Neutrophil (primary cell): ENCODE data around the gene ERG.

Experiments used
- H3K27ac ChIP-seq: fragments of 200-600 bp; sonication (generic); 2 replicates; pipeline ENCODE4 v1.5.1; 2016; ENCODE audit warnings: mild to moderate bottlenecking, moderate library complexity
- H3K27me3 ChIP-seq: fragments of 200-600 bp; sonication (generic); 2 replicates; pipeline ENCODE4 v1.6.0; 2016; ENCODE audit warnings: mild to moderate bottlenecking
- H3K36me3 ChIP-seq: fragments of 200-600 bp; sonication (generic); 2 replicates; pipeline ENCODE4 v1.5.1; 2017
- H3K4me1 ChIP-seq, 2 experiments: fragments of 200-600 bp in 1 of 2; sonication (generic) in 1 of 2; 1 replicate in 1 of 2; 2 replicates in 1 of 2; pipeline versions ENCODE4 v1.5.1 to v1.6.1; 2013 to 2016; ENCODE audit warnings: low read depth in 1 of 2, low read length in 1 of 2, mild to moderate bottlenecking in 1 of 2, moderate library complexity in 1 of 2; ENCODE audit not compliant: control insufficient read depth in 1 of 2, insufficient read depth in 1 of 2
- H3K4me3 ChIP-seq, 2 experiments: fragments of 200-600 bp in 1 of 2; sonication (generic) in 1 of 2; 1 replicate in 1 of 2; 2 replicates in 1 of 2; pipeline ENCODE4 v1.5.1; 2013 to 2016; ENCODE audit warnings: low read depth in 1 of 2, low read length in 1 of 2, mild to moderate bottlenecking in 1 of 2, moderate library complexity in 1 of 2
- H3K9me3 ChIP-seq: fragments of 200-600 bp; sonication (generic); 2 replicates; pipeline ENCODE4 v1.5.1; 2016
- CTCF ChIP-seq: fragments of 200-600 bp; sonication (generic); IDR thresholded peaks from 2 replicates; pipeline ENCODE4 v1.5.1; 2016; ENCODE audit warnings: antibody characterized with exemption

The ERG gene

GRCh38 chr21:38533887-38534286 lies 35.6 kb upstream of the ERG start:
- no peak for TF ChIP-seq CTCF
- Histone ChIP-seq H3K4me3 (no peak overlapping the region), H3K36me3 (no peaks in the 10 kb centered on the region), H3K27me3 (no peaks in the 10 kb centered on the region), H3K9me3 (no peaks in the 10 kb centered on the region), H3K27ac (no peak overlapping the region), H3K4me1 (no peaks in the 10 kb centered on the region)

- TF ChIP-seq CTCF = no peak
- Histone ChIP-seq H3K27ac (no peak overlapping the region), H3K9me3 (no peaks in the 10 kb centered on the region), H3K4me3 (no peak overlapping the region), H3K27me3 (no peaks in the 10 kb centered on the region), H3K36me3 (no peaks in the 10 kb centered on the region), H3K4me1 (no peaks in the 10 kb centered on the region)
These were observed 33.3 kb upstream of the ERG start for GRCh38 chr21:38531591-38531990.

GRCh38 chr21:38531039-38531541 lies 32.8 kb upstream of the ERG start:
- Histone ChIP-seq H3K9me3 (no peaks in the 10 kb centered on the region), H3K4me1 (no peaks in the 10 kb centered on the region), H3K27ac (no peak overlapping the region), H3K27me3 (no peaks in the 10 kb centered on the region), H3K4me3 (no peak overlapping the region), H3K36me3 (no peaks in the 10 kb centered on the region)
- TF ChIP-seq CTCF = no peak

- TF ChIP-seq CTCF = no peak
These were observed 29.5 kb upstream of the ERG start for GRCh38 chr21:38527737-38528136.

GRCh38 chr21:38525454-38525853 lies 27.2 kb upstream of the ERG start:
- Histone ChIP-seq H3K4me1 (no peaks in the 10 kb centered on the region), H3K4me3 (no peak overlapping the region), H3K36me3 (no peaks in the 10 kb centered on the region), H3K27ac (no peak overlapping the region), H3K9me3 (no peaks in the 10 kb centered on the region), H3K27me3 (peaks cover 28% of the 10 kb centered on the region)
- TF ChIP-seq CTCF = no peak

More at GRCh38 chr21:38527737-38528136, 29.5 kb upstream of the ERG start:
- Histone ChIP-seq H3K4me3 (no peak overlapping the region), H3K9me3 (no peaks in the 10 kb centered on the region), H3K27me3 (peaks cover 13% of the 10 kb centered on the region), H3K27ac (no peak overlapping the region), H3K4me1 (no peaks in the 10 kb centered on the region), H3K36me3 (no peaks in the 10 kb centered on the region)
